GM21367 (cell line): ENCODE data around the gene FARS2.

Source experiments
- ATAC-seq: cut with Tn5 transposase; IDR thresholded peaks from one replicate; pipeline ENCODE4 v1.9.1; 2021; ENCODE audit not compliant: unreplicated experiment

The FARS2 gene

DNA sequence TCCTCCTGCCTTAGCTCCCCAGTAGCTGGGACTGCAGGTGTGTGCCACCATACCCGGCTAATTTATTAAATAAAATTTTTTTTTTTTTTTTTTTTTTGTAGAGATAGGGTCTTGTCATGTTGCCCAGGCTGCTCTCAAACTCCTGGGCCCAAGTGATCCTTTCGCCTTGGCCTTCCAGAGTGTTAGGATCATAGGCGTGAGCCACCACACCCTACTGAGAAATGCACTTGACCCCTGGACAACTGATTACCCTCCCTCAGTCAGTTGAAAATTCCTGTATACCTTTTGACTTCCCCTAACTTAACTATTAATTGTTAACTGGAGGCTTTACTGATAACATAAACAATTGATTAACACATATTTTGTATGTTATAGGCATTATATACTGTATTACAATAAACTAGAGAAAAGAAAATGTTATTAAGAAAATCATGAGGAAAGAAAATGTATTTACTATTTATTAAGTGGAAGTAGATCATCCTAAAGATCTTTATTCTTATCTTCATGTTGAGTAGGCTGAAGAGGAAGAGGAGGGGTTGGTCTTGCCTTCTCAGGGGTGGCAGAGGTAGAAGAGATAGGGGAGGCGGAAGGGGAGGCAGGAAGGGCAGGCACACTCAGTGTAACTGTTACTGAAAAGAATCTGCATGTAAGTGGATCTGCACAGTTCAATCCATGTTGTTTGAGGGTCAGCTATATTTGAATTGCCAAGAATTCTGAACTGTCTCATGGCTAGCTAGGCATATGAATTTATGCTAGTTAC, 104.3 kb downstream of the FARS2 start:
- no peak for ATAC-seq

DNA sequence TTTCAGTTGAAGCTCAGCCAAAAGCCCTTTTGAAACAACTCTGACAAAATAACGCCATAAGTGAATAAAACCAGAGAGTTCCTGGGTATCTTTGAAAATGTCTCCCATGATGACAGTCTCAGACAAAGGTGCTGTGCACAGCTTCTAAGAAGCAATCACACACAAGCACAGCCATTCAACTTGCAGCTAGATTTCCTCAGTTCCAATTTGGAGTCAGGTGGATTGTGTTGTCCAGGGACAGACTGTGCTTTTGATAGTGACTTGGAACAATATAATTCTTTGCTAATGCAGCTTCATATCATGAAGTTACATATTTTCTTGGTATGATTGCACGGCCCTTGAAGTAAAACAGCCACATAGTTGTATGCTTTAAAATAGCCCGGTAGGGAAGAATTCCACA, 105.6 kb downstream of the FARS2 start:
- no peak for ATAC-seq

DNA sequence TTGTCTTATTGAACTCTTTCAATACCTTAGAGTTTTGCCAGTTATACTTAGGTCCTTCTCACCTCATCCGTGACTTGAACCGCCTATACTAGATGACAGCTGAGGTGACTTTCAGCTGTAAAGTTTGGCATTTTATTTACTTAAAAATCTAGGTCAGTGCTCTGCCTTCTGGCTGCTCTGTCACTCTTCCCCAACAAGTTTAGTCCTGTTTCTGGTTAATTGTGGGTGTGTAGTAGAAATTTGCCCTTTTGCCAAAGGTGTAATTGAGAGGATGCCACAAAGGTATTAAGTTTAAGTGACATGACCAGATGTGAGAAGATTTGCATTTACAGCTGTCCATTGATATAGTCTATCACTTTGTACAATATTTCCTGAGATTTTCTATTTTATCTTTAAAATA, 106.2 kb downstream of the FARS2 start:
- ATAC-seq, result no peak

DNA sequence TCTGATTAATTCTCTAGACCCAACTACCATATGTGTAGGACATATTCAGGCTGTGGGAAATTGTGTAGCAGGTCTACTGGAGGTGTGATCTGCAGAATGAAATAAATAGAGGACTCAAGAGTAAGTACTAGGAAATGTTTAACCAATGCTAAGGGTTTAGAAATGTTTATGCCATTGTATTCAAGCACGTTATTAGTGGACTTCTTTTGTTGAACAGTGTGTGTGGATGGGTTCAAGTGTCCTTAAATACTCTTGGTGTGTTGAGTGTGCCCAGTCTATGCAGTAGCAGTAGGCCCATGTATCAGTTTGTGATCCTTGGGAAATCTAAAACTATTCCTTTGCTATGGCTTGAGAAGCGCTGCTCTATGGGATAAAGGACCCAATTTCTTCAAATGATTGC, 112.1 kb downstream of the FARS2 start:
- ATAC-seq, result no peak

DNA sequence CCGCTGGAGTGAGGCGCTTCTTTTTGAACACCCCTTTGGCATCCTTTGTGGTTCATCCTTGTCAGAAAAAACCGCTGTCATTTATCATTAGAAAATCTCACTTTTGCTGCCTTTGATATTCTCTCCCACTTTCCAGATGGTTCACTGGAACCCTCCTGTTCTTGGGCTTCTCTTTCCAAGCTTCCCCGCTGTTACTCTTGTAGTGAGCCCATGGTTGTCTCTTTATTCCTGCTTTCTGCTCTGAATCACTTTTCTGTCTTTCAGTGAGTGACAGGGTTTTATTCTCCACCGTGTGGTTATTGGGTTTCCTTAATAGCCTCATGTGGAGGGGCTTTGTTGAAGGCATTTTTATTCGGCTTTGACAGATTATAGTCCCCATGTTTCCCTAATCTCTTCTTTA, 117.0 kb downstream of the FARS2 start:
- ATAC-seq, result no peak

DNA sequence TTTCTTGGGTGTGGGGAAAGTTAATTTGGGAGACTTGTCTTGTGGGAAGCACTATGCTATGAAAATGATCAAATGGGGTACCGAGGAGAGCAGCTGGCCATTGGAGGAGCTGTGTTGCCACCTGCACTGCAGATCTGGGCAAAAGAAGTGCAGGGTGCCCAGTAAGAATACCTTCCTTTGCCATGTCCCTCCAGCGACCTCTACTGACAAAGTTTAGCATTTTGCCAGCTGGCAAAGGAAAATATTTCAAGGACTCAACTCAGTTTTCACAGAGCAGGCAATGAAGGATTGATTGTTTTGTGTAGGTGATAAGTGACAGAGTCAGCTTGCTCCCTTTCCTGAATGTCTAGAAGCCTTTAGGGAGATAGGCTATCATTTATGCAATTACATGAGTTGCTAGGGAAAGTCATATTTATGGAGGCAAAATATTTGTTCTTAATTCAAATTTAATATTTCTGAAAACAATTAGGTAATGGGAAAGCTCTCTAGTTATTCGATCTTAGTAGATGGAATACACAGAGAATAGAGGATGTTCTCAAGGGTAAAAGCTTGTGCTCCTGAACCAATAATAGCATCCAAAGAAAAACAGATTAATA, 118.4 kb downstream of the FARS2 start:
- no peak for ATAC-seq

DNA sequence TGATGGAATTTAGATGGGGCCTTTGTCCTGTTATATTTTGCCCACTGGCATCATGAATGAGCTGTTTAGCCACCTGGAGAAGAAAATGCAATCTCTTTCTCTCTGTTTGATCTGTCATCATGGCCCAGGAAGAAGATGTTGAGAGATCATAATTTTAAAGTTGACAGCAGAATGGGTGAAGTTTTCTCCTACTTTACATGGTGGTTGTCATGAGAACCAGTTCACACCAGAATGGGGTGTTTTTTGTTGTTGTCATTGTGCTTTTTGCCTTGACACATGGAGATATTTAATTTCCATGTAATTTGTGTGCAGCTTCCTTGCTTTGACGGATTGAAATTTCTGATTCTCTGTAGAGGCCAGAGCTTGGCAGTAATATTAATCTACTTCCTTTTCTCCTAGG, 122.5 kb downstream of the FARS2 start:
- no peak for ATAC-seq

DNA sequence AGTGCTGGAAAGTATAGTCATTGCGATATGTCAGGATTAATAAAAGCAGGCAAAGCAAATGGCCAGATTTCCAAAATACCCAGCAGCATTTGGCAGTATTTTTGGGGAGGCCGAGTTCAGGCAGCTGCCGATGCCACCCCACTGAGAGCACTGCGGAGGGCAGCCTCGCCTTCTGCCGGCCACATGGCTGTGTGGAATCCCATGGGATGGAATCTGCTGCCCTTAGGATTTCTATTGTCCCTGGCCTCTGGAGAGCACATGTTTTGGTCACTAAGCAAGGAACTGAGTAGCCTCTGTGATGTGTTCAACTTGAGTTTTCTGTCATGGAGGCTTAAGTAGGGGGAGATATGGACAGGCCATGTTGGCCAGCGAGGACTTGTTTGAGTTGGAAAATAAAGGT, 123.0 kb downstream of the FARS2 start:
- ATAC-seq, result no peak

DNA sequence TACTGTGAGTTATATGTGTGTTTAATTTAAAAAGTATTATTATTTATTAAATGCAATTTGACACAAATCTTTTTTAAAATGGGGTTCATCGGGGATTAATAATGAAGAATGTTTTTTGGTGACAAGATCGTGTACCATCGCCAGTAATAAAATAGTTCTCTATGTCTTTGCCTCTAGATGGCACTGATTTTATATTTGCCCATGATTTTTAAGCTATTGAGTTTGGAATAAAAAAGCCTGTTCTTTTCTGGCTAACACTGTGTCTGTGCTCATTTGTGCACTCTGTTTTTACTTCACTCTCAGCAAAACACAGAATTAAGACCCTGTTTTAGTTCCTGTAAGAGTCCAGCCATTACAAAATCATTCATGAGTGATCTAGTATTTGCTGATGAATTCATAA, 127.0 kb downstream of the FARS2 start:
- ATAC-seq, result no peak

DNA sequence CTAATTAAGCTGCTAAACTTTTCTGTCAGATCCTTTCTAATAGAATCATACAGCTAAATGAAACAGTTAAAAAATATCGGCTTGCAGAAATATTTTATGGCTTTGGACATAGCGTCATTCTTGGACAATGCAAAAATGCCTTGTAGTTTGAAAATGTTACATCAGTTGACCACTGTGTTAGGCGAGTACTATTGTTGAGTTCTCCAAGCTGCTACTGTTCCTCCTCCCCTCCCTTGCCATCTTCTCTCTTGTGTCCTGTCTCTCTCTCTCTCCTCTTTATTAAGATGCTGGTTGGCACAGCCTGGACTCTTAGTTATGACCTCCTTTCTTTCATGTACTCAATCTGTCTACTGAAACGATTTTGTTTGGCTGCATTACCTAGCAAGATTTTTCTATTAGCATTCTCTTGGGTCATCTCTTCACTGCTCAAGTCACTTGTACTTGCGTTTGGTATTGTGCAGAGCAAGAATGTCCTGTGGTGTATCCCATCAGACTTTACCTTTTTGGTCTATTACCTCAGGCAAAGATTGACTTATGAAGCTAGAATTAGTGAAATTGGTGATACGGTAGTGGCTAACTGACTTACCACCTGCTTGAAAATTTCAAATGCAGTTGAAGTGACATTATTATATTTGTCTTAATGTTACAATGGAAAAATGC, 127.9 kb downstream of the FARS2 start:
- ATAC-seq, result no peak

DNA sequence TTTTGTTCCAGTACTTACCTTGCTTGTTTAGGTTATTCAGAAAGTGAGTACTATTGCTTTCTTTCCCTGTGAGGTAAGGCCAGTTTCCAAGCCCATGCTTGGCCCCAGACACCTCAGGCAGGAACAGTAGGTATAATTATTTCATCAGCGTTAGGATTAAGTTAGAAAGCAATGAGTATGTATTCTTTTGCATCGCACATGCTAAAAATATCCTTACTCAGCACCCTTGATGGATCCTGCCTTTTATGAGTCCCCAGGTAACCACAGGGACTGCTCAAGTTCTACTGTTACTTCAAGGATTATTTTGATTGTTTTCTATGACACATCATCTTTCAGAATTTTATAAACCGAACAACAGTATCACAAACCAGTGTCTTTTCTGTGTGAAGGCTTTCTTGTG, 128.9 kb downstream of the FARS2 start:
- ATAC-seq, result no peak

DNA sequence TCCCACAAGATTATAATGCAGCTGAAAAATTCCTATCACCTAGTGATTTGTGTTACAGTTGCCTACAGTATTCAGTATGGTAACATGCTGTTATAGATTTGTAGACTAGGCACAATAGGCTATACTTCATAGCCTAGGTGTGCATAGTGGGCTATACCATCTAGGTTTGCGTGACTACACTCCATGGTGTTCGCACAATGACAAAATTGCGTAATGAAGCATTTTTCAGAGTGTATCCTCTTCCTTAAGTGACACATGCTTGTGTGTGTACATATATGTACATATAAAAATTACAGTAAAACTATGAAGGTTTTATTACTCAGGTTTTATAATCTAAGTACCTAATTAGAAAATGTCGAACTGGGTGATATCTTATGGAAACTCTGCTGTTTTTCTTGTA, 133.0 kb downstream of the FARS2 start:
- no peak for ATAC-seq

DNA sequence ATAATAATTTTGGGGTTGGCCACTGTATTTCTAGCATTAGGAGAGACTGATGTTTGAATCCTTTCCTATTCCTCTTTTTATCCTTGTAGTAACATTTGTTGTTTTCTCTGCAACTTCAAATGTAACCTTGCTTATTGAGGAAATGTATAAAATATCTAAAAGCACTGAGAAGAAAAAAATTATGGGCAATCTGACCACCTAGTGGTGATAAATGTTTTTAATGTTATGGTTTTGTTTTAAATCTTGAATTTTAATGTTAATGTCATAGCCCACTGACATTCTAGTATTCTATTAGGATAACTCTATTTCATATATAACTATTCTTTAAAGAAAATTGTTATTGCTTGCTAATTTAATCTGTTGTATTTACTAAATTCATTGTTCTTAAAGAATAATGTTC, 134.4 kb downstream of the FARS2 start:
- no peak for ATAC-seq

DNA sequence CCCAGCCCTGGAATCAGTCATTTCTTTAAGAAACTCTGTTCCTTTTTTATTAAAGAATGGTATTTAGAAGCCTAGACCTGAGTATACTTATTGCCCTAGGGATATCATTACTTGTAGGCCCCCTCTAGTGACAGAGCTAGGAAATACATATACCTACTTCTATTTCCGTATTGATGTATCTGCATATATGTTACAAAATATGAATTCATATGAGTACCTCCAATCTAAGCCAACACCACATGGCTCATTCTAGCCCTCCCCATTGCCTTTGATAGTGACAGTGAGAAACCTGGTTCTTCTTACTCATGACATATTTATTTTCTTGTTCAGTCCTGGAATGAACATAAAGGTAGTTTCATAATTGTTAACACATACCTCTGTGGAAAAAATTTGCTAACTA, 137.2 kb downstream of the FARS2 start:
- no peak for ATAC-seq

DNA sequence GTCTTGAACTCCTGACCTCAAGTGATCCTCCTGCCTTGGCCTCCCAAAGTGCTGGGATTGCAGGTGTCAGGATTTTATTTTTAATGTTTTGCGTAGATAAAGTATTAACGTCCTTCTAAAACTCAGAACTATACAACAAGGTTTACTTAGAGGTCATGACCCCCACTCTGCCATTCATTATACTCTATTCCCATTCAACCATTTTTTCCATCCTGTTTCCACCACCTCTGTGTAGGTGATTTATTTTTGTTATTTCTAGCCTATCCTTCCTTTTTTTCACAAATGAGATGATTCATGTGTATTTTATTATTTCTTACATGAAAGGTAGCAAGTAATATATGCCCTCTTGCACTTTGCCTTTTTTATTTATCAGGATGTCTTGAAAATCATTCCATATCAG, 138.1 kb downstream of the FARS2 start:
- no peak for ATAC-seq

DNA sequence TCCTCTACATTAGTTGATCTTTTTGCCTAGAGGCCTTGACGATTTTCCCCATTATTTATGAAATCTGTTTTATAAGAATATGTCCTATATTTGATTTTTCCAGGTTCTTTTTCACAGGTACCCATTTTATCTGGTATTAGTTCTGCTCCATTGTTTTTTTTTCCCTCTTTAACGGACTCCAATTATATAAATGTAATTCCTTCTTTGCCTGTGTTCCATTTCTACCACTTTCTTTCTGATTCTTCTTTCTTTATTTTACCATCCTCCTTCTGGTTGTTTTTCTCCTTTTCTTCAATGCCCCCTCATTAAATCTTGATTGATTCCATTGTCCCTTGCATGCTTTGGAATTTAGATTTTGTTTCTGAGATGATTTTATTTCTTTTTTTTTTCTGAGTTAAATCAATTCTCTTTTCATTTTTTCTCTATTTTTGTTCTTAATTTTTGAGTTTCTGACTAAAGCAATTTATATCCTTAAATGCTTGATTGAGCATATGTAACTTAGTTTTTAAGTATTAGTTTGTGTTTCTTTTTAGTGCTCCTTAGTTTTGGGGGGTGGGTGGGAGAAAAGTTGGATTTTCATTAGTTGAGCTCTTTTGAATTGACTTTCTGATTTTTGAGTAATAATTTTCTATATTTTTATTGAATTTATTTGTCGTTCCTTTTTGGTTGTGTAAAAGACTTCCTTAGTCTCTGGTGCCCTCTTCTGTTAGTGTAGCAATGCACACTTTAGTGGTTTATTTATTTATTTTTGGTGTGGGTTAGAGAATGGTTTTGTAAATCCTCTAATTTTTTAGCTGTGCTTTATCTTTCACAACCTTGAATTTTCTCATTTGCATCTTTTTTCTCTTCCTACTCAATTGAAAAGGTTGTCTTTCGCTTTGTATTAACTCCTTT, 140.8 kb downstream of the FARS2 start:
- ATAC-seq, result no peak

DNA sequence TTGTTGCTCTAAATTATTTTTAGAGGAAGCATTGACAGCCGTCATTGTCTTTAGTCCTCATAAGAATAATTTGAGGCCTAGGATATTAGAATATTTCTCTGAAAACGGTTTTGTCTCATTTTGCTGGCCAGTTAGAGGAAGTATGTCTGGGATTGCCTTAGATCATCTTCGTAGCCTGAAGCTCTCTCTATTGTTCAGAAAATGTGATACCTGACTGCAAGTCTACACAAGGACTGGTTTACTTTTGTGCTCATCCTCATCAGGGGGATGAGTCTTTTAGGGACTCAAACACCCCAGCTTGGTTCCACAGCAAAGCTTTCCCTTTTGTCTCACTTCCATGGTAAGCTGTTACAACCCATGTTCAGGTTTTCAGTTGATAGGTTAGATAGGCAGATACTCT, 141.8 kb downstream of the FARS2 start:
- no peak for ATAC-seq

DNA sequence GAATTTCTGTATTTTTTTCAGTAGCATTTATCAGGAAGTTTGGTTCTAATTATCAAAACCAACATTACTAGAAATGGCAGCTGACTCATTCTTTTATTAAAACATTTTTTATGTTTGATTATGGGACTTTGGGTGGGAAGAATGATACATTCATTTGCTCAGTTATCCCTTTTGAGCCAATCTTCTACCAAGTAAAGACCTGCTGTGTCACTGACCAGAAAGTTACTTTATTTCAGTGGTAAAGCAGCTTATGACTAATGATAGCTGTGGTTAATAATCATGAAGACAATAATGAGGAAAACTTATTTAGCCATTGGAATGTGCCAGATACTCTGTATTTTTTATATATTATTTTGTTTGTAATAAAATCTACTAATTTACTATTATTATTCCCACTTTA, 142.3 kb downstream of the FARS2 start:
- no peak for ATAC-seq

DNA sequence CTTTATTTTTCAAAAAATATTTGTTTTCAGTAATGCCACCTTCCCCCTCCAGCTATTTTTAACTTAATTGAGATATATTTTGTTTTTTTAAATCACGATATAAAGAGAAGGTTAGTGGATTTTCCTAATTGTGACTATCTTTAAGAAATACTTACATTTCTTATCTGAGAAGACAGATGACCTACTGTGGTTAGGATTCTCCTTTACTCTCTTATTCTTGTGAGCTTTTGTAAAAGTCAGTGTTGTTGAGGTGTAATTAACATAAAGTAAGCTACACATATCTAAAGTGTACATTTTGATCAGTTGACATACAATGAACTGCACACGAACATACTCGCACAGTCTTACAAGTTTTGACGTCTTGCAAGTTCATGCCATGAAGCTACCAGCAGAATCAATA, 144.7 kb downstream of the FARS2 start:
- ATAC-seq, result no peak

DNA sequence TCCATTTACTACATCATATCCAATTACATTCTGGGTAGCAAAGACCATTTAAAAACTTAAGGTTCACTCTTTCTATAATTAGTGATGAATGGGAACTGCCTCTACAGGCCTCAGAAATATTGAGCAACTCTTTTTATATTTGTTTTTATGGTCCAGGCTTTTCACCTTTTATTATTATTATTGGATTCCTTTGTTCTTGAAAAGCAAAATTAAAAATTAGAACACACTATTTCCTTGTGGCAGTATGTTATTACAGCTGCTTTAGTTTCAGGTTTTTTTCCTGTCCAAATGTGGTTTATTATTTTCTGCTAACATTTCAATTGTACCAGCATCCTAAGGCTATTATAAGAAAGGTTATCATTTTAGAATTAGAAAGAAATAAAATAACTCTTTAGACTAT, 150.1 kb downstream of the FARS2 start:
- no peak for ATAC-seq

DNA sequence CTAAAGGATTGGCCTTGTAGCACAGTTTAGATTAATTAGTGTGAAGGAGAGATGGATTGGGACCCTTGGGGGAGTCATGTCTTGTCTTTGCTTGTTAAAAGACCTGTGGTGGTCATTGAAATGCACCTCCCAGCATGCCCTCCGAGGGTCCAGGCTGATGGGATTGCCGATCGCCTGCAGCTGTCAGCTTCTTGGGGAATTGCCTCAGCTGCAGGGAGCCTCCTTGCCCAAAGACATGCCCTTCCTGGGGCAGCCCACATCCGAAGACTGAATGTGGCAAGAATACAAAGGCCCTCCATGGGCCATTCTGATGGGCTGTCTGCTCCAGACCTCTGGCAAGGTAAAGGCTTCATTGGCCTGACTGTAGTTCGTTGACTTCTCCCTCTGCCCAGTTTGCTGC, 150.7 kb downstream of the FARS2 start:
- ATAC-seq, result no peak

DNA sequence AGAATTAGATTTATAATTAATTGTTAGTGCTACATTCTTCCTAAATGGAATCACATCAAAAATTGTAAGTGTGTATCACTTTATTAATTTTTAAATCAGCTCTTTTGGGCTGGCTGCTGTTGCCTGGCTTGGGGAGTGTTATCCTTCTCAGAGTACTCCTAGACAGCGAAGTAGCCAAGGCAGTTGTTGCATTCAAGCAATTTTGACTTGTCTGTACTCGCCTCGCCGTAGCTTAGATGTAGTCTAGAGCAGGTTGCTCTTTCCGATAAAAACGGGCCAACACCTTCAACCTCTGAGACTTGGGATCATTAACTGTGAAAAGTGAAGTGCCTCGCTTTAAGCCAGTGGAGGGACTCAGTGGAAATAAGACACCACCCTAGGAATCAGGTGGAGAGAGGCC, 151.3 kb downstream of the FARS2 start:
- no peak for ATAC-seq
